Upper lobe of right lung (tissue), 1 donor: ENCODE measurements around the gene ZNF26. TPM values are rescaled to one million over a fixed set of nuclear protein-coding genes. Genes with fewer than 3 reads are reported as not detected.
A peak's percentile ranks its signal among the peaks of the same experiment; 100 is the strongest.

Experiments used
- ATAC-seq: fragments of 200-7000 bp; cut with Tn5 transposase; one replicate; pipeline ENCODE4 v1.9.1; 2020; ENCODE audit warnings: mild to moderate bottlenecking, moderate library complexity
- DNase-seq: peaks from one replicate; pipeline ENCODE4 v3.0.0-alpha.2; 2020
- H3K27ac ChIP-seq: fragments of 200-600 bp; one replicate; pipeline ENCODE4 v1.8.0; 2022
- H3K27me3 ChIP-seq: fragments of 200-600 bp; one replicate; pipeline ENCODE4 v1.8.0; 2022; ENCODE audit warnings: mild to moderate bottlenecking
- H3K36me3 ChIP-seq: fragments of 200-600 bp; one replicate; pipeline ENCODE4 v1.8.0; 2022
- H3K4me1 ChIP-seq: fragments of 200-600 bp; one replicate; pipeline ENCODE4 v1.8.0; 2022
- H3K4me3 ChIP-seq: fragments of 200-600 bp; one replicate; pipeline ENCODE4 v1.8.0; 2022; ENCODE audit warnings: mild to moderate bottlenecking
- H3K9me3 ChIP-seq: fragments of 200-600 bp; one replicate; pipeline ENCODE4 v1.8.0; 2022
- CTCF ChIP-seq: fragments of 200-600 bp; IDR thresholded peaks from one replicate; pipeline ENCODE4 v1.8.0; 2022; ENCODE audit warnings: antibody characterized with exemption
- intact Hi-C: fragments of 100-400 bp; cut with DNase I; formaldehyde crosslinking; loops from one replicate; pipeline ENCODE4 v1.11.0; 2022
- total RNA-seq: library from RNA; stranded (reverse); fragmentation: NEBNext Ultra II Directional; extraction: Animal tissue kit (Norgen Biotek cat#: 25700); gene quantifications from one replicate; pipeline ENCODE4 v1.2.1, GENCODE V29; 2021
- donor health status: DM: no; HTN: yes; CAD: no; lungs with severe emphysema.

ZNF26 gene
- total RNA-seq, 1 donor from 2014 or later = 11.4 TPM

DNA sequence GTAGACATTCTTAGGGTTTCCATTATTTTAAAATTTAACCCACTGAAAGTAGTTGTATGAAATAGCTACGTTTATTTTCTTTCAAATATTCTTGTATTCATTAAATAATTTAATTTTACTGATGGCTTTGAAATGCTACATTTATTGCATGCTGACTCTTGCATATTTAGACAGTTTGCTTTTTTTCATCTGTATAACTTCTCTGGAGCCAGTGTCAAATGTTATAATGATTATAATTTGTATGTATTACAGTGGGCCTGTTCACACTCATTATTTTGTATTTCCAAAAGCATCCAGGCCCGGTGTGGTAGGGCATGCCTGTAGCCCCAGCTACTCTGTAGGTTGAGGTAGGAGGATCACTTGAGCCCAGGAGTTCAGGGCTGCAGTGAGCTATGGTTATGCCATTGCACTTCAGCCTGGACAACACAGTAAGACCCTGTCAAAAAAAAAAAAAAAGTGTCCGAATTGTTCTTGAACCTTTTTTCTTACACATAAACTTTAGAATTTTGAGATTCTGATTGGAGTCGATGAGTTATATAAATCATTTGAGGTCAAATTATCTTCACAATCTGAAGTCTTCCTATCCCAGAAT lies 52.0 kb downstream of the ZNF26 start:
- intact Hi-C loops = no loop called here
- no peak for DNase-seq
- ATAC-seq = no peak

GRCh38 chr12:133046698-133047097 lies 60.5 kb downstream of the ZNF26 start:
- ATAC-seq (no peak), DNase-seq (no peak)
- Histone ChIP-seq H3K9me3 (peaks cover 95% of the 10 kb centered on the region), H3K4me1 (no peaks in the 10 kb centered on the region), H3K27ac (no peak overlapping the region), H3K4me3 (no peak overlapping the region), H3K36me3 (peaks cover 63% of the 10 kb centered on the region), H3K27me3 (no peaks in the 10 kb centered on the region)
- no peak for TF ChIP-seq CTCF
- intact Hi-C loops = no loop called here

More for the DNA sequence above, 52.0 kb downstream of the ZNF26 start:
- Histone ChIP-seq H3K4me1 (no peaks in the 10 kb centered on the region), H3K4me3 (peak overlapping the region; percentile 87), H3K9me3 (peaks cover 47% of the 10 kb centered on the region), H3K36me3 (peaks cover 19% of the 10 kb centered on the region), H3K27ac (peak overlapping the region; percentile 94), H3K27me3 (no peaks in the 10 kb centered on the region)
- TF ChIP-seq CTCF = no peak

- H3K9me3 ChIP-seq = peaks cover 99% of the 10 kb centered on the region
- intact Hi-C loops = no loop called here
- H3K36me3 ChIP-seq = peaks cover 11% of the 10 kb centered on the region
- H3K4me3 ChIP-seq = no peak overlapping the region
- DNase-seq (no peak), ATAC-seq (no peak)
- H3K27ac ChIP-seq = no peak overlapping the region
- no peak for TF ChIP-seq CTCF
- no peaks in the 10 kb centered on the region for H3K4me1 ChIP-seq
- H3K27me3 ChIP-seq = no peaks in the 10 kb centered on the region
Observed at GRCh38 chr12:133057446-133057845, 71.3 kb downstream of the ZNF26 start.

DNA sequence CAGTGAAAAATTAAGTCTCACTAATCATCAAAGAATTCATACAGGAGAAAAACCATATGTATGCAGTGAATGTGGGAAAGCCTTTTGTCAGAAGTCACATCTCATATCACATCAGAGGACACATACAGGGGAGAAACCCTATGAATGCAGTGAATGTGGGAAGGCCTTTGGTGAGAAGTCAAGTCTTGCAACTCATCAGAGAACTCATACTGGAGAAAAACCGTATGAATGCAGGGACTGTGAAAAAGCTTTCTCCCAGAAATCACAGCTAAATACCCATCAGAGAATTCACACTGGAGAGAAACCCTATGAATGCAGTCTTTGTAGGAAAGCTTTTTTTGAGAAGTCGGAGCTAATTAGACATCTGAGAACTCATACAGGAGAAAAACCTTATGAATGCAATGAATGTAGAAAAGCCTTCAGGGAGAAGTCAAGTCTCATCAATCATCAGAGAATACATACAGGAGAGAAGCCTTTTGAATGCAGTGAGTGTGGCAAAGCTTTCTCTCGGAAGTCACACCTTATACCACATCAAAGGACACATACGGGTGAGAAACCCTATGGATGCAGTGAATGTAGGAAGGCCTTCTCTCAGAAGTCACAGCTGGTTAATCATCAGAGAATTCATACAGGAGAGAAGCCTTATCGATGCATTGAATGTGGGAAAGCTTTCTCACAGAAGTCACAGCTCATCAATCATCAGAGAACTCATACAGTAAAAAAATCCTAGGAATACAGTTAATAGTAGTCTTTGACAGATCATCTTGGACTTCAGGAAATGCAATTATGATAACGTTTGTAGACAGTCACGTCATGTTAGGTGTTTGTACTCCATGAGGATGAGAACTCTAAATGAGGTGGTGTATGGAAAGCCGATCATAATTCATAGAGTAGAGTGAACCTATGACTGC lies 72.3 kb downstream of the ZNF26 start:
- intact Hi-C loops = no loop called here

GRCh38 chr12:133061954-133062353 lies 75.8 kb downstream of the ZNF26 start:
- no peaks in the 10 kb centered on the region for H3K36me3 ChIP-seq
- ATAC-seq = no peak
- peaks cover 96% of the 10 kb centered on the region for H3K9me3 ChIP-seq
- intact Hi-C loops = no loop called here
- no peak for TF ChIP-seq CTCF
- H3K27me3 ChIP-seq = no peaks in the 10 kb centered on the region
- no peak for DNase-seq
- no peaks in the 10 kb centered on the region for H3K4me1 ChIP-seq
- no peak overlapping the region for H3K4me3 ChIP-seq
- H3K27ac ChIP-seq = no peak overlapping the region

More for the DNA sequence above, 72.3 kb downstream of the ZNF26 start:
- Histone ChIP-seq H3K9me3 (peaks cover 99% of the 10 kb centered on the region), H3K4me3 (no peak overlapping the region), H3K27me3 (no peaks in the 10 kb centered on the region), H3K27ac (no peak overlapping the region), H3K36me3 (peaks cover 2% of the 10 kb centered on the region), H3K4me1 (no peaks in the 10 kb centered on the region)
- no peak for DNase-seq
- ATAC-seq = no peak
- TF ChIP-seq CTCF = no peak
